Measurements from ENCODE around the gene SPNS3.

The SPNS3 gene

DNA sequence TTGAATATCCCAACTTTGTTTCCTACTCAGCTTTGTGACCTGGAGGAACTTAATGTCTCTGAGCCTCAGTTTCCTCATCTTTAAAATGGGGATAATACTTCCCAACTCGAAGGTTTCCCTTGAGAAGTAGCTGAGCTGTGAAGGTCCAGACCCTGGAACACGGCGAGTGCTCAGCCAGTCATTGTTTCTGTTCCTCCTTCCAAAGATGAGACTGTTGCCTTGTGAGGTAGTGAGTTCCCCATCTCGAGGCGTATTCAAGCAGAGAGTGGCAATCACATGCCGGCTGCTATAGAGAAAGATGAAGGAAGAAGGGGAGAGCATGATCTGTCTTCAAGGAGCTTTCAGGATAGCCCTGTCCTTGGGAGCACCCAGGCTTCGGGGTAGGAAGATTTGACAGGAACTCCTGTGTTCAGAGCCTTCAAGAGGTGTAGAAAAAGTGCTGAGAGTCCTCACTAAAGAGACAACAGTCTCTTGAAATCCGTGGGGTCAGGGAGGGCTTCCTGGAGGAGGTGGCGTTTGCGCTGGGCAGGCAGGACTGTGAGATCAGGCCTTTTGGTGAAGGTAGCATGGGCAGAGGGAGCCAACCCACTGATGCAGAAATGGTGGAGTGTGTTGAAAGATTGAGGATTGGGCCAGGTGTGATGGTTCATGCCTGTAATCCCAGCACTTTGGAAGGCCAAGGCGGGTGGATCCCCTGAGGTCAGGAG lies 92.1 kb downstream of the SPNS3 start:
- no peak overlapping the region for H3K27ac ChIP-seq
- ChIA-PET CTCF (no interaction called here), POLR2A (ENCODE audit: low non-redundant PET) (no interaction called here)
- no peak for DNase-seq (ENCODE audit: low spot score)
- TF ChIP-seq, protein P1, sequence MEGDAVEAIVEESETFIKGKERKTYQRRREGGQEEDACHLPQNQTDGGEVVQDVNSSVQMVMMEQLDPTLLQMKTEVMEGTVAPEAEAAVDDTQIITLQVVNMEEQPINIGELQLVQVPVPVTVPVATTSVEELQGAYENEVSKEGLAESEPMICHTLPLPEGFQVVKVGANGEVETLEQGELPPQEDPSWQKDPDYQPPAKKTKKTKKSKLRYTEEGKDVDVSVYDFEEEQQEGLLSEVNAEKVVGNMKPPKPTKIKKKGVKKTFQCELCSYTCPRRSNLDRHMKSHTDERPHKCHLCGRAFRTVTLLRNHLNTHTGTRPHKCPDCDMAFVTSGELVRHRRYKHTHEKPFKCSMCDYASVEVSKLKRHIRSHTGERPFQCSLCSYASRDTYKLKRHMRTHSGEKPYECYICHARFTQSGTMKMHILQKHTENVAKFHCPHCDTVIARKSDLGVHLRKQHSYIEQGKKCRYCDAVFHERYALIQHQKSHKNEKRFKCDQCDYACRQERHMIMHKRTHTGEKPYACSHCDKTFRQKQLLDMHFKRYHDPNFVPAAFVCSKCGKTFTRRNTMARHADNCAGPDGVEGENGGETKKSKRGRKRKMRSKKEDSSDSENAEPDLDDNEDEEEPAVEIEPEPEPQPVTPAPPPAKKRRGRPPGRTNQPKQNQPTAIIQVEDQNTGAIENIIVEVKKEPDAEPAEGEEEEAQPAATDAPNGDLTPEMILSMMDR (conservative IDR thresholded peaks at IDR 0.05; ENCODE audit: low read depth): no peak

GRCh38 chr17:4527134-4527533 lies 93.4 kb downstream of the SPNS3 start:
- CTCF ChIA-PET: interaction anchor here (0.6 to 1.0 kb wide), 3 partner anchors 19 to 111 kb away, joined by 3 to 4 read pairs (median 4); no protein-coding TSS in a partner anchor
- POLR2A ChIA-PET (ENCODE audit: low non-redundant PET): no interaction called here
- no peak overlapping the region for H3K27ac ChIP-seq
- TF ChIP-seq, protein P1 (conservative IDR thresholded peaks at IDR 0.05; ENCODE audit: low read depth): no peak
- DNase-seq (ENCODE audit: low spot score): no peak

GRCh38 chr17:4527566-4528125 lies 93.9 kb downstream of the SPNS3 start:
- CTCF ChIA-PET: interaction anchor here (0.6 to 1.0 kb wide), 2 partner anchors 18 to 108 kb away, joined by 3 to 4 read pairs; no protein-coding TSS in a partner anchor
- DNase-seq (ENCODE audit: low spot score): no peak
- TF ChIP-seq, protein P1 (conservative IDR thresholded peaks at IDR 0.05; ENCODE audit: low read depth): no peak
- POLR2A ChIA-PET (ENCODE audit: low non-redundant PET): no interaction called here
- H3K27ac ChIP-seq: no peak overlapping the region

- no peak for DNase-seq (ENCODE audit: low spot score)
- no peak overlapping the region for H3K27ac ChIP-seq
- CTCF ChIA-PET: interaction anchor here (0.6 kb wide), 1 partner anchor 23 kb away, joined by 3 read pairs; no protein-coding TSS in a partner anchor
- POLR2A ChIA-PET (ENCODE audit: low non-redundant PET): no interaction called here
- TF ChIP-seq, protein P1 (conservative IDR thresholded peaks at IDR 0.05; ENCODE audit: low read depth): no peak
Measured at GRCh38 chr17:4529533-4530152, 95.9 kb downstream of the SPNS3 start.

- ChIA-PET CTCF (no interaction called here), POLR2A (ENCODE audit: low non-redundant PET) (no interaction called here)
- H3K27ac ChIP-seq: no peak overlapping the region
- TF ChIP-seq, protein P1 (conservative IDR thresholded peaks at IDR 0.05; ENCODE audit: low read depth): no peak
- no peak for DNase-seq (ENCODE audit: low spot score)
Measured at GRCh38 chr17:4530799-4531730, 97.3 kb downstream of the SPNS3 start.
